AG09309 (cell line): ENCODE data around the gene REL.
"Not testable (repeated sequence)": the region's sequence is repeated elsewhere in the genome, so short reads cannot be mapped to it uniquely, and the experiment has no call there.

Source experiments
- DNase-seq: peaks from one replicate; pipeline ENCODE4 v3.0.0-alpha.2; 2010; ENCODE audit warnings: low read depth
- H3K4me3 ChIP-seq: 2 replicates; pipeline ENCODE4 v1.5.1; 2011; ENCODE audit warnings: mild to moderate bottlenecking, low read depth, low read length, moderate library complexity; ENCODE audit not compliant: control insufficient read depth
- CTCF ChIP-seq: IDR thresholded peaks from 2 replicates; pipeline ENCODE4 v1.5.1; 2011; ENCODE audit warnings: mild to moderate bottlenecking, low read depth, low read length, inconsistent platforms; ENCODE audit not compliant: insufficient read depth, control insufficient read depth; ENCODE audit errors: missing control alignments

Gene REL

GRCh38 chr2:60861736-60862135 is 19.6 kb upstream of the REL start:
- DNase-seq: no peak
- H3K4me3 ChIP-seq: no peak overlapping the region
- TF ChIP-seq CTCF: no peak

- no peak for DNase-seq
- TF ChIP-seq CTCF: no peak
- H3K4me3 ChIP-seq: no peak overlapping the region
These were observed 18.7 kb upstream of the REL start for GRCh38 chr2:60862642-60863041.

GRCh38 chr2:60865361-60865760 is 16.0 kb upstream of the REL start:
- DNase-seq, H3K4me3 ChIP-seq: not testable (repeated sequence)

GRCh38 chr2:60867007-60867406 is 14.4 kb upstream of the REL start:
- DNase-seq: no peak
- no peak overlapping the region for H3K4me3 ChIP-seq
- TF ChIP-seq CTCF: no peak

GRCh38 chr2:60867848-60868247 is 13.5 kb upstream of the REL start:
- no peak for TF ChIP-seq CTCF
- no peak overlapping the region for H3K4me3 ChIP-seq
- no peak for DNase-seq

GRCh38 chr2:60868589-60869273 is 12.6 kb upstream of the REL start:
- no peak overlapping the region for H3K4me3 ChIP-seq
- no peak for TF ChIP-seq CTCF
- DNase-seq: no peak

- H3K4me3 ChIP-seq: no peak overlapping the region
- TF ChIP-seq CTCF: no peak
- no peak for DNase-seq
These were observed 8.9 kb upstream of the REL start for GRCh38 chr2:60872510-60872928.
